Smooth muscle cell (in vitro differentiated cells): ENCODE results near the gene FGD4. TPM values are rescaled to one million over a fixed set of nuclear protein-coding genes. Genes with fewer than 3 reads are reported as not detected.
A peak's percentile ranks its signal among the peaks of the same experiment; 100 is the strongest.

ENCODE experiments used
- DNase-seq: peaks from one replicate; lab custom pipeline; 2025; ENCODE audit not compliant: unreplicated experiment; lab: John Stamatoyannopoulos, UW
- H2AFZ ChIP-seq: fragments of 200-600 bp; sonication (generic); 2 replicates; pipeline ENCODE4 v1.6.0; 2016; ENCODE audit warnings: antibody characterized with exemption, low read depth, mild to moderate bottlenecking
- H3F3A ChIP-seq: fragments of 200-600 bp; sonication (generic); 2 replicates; pipeline ENCODE4 v1.6.0; 2017; ENCODE audit warnings: antibody characterized with exemption, low read depth
- H3K27ac ChIP-seq: fragments of 200-600 bp; sonication (generic); 2 replicates; pipeline ENCODE4 v1.5.1; 2016; ENCODE audit warnings: low read depth, mild to moderate bottlenecking
- H3K27me3 ChIP-seq: fragments of 200-600 bp; sonication (generic); 2 replicates; pipeline ENCODE4 v1.6.1; 2016; ENCODE audit warnings: low read depth, mild to moderate bottlenecking
- H3K36me3 ChIP-seq: fragments of 200-600 bp; sonication (generic); 2 replicates; pipeline ENCODE4 v1.5.1; 2016; ENCODE audit warnings: low read depth
- H3K4me1 ChIP-seq: fragments of 200-600 bp; sonication (generic); 2 replicates; pipeline ENCODE4 v1.5.1; 2016; ENCODE audit warnings: low read depth
- H3K4me2 ChIP-seq: fragments of 200-600 bp; sonication (generic); 2 replicates; pipeline ENCODE4 v1.6.0; 2016; ENCODE audit warnings: mild to moderate bottlenecking
- H3K4me3 ChIP-seq: fragments of 200-600 bp; sonication (generic); 2 replicates; pipeline ENCODE4 v1.5.1; 2016; ENCODE audit warnings: mild to moderate bottlenecking
- H3K79me2 ChIP-seq: fragments of 200-600 bp; sonication (generic); 2 replicates; pipeline ENCODE4 v1.6.0; 2016; ENCODE audit warnings: low read depth, mild to moderate bottlenecking
- H3K9ac ChIP-seq: fragments of 200-600 bp; sonication (generic); 2 replicates; pipeline ENCODE4 v1.6.0; 2016; ENCODE audit warnings: low read depth
- H3K9me3 ChIP-seq: fragments of 200-600 bp; sonication (generic); replicated peaks from 2 replicates; pipeline ENCODE4 v1.5.1; 2016; ENCODE audit warnings: low read depth
- H4K20me1 ChIP-seq: fragments of 200-600 bp; sonication (generic); 2 replicates; pipeline ENCODE4 v1.6.0; 2016; ENCODE audit warnings: low read depth
- WGBS: methylation state at CpG from one replicate; pipeline ENCODE4 v1.1.7; 2016; ENCODE audit warnings: low lambda C conversion rate; 5-methylcytosine and 5-hydroxymethylcytosine counted together
- polyA plus RNA-seq: library from polyadenylated mRNA; unstranded; fragments of >200 nt; fragmentation: Nextera tagmentation; extraction: Ambion mirVana; gene quantifications from 2 replicates; pipeline ENCODE4 v1.2.1, GENCODE V29; 2016
- total RNA-seq: library from RNA; depleted of rRNA; stranded (reverse); fragments of >200 nt; gene quantifications from 2 replicates; pipeline ENCODE4 v1.2.3, GENCODE V29; 2014
- TF ChIP-seq, protein P1 (sequence below): fragments of 200-600 bp; sonication (generic); IDR thresholded peaks from 2 replicates; pipeline ENCODE4 v1.5.1; 2017; ENCODE audit warnings: borderline replicate concordance, mild to moderate bottlenecking, antibody characterized with exemption; ENCODE audit not compliant: insufficient read depth, poor library complexity, severe bottlenecking

Gene FGD4
- total and polyA plus RNA-seq, 2 experiments from 2014 or later: 0.42 to 5.8 TPM

DNA sequence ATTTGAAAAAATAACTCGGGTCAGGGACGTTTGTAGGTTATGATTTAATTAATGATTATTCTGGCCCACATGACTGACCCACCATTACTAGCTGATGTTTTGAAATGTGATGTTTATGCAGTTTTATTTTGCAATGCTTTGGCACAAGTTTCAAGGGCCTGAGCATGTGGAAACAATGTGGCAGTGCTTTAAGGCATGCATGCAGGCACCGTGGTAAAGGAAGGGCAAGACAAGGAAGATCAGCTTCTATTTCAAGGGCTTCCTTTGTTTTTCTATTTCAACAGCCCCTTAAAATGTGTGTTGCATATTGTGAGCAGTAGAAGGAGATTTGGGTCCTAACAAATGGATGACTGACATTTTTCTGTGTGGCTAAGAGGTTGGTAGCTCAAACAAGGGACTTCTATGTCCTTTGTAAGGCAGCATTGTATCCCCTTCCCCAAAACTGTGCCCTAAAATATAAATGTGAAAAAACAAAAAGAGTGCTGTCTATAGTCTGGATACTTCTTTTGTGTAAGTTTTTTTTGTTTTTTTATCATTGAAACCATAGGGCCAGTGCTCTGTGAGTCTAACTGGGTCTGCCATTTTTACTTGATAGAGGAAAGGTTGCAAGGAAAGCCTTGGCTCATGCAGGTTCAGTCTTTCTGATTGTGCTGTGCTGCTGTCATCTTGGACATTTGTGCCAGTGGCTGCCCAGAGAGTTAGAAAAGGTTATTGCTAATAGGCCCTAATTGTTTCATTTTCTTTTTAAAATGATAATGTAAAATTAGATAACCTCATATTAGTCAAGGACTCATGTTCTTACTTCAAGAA is 103.5 kb downstream of the FGD4 start:
- 73% methylated on average over 3 of the region's 3 CpGs for WGBS
- no peaks in the 10 kb centered on the region for H3K79me2 ChIP-seq
- TF ChIP-seq, protein P1, sequence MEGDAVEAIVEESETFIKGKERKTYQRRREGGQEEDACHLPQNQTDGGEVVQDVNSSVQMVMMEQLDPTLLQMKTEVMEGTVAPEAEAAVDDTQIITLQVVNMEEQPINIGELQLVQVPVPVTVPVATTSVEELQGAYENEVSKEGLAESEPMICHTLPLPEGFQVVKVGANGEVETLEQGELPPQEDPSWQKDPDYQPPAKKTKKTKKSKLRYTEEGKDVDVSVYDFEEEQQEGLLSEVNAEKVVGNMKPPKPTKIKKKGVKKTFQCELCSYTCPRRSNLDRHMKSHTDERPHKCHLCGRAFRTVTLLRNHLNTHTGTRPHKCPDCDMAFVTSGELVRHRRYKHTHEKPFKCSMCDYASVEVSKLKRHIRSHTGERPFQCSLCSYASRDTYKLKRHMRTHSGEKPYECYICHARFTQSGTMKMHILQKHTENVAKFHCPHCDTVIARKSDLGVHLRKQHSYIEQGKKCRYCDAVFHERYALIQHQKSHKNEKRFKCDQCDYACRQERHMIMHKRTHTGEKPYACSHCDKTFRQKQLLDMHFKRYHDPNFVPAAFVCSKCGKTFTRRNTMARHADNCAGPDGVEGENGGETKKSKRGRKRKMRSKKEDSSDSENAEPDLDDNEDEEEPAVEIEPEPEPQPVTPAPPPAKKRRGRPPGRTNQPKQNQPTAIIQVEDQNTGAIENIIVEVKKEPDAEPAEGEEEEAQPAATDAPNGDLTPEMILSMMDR: no peak
- H3K4me1 ChIP-seq: peaks cover 14% of the 10 kb centered on the region
- H3K27me3 ChIP-seq: no peaks in the 10 kb centered on the region
- no peaks in the 10 kb centered on the region for H3K9me3 ChIP-seq
- no peak for DNase-seq
- no peaks in the 10 kb centered on the region for H3K36me3 ChIP-seq
- H3K9ac ChIP-seq: no peak overlapping the region
- H3K4me2 ChIP-seq: no peak overlapping the region
- H3K27ac ChIP-seq: no peak overlapping the region
- no peaks in the 10 kb centered on the region for H3F3A ChIP-seq
- peak overlapping the region; percentile 28 for H3K4me3 ChIP-seq
- H4K20me1 ChIP-seq: no peaks in the 10 kb centered on the region
- H2AFZ ChIP-seq: no peak overlapping the region

DNA sequence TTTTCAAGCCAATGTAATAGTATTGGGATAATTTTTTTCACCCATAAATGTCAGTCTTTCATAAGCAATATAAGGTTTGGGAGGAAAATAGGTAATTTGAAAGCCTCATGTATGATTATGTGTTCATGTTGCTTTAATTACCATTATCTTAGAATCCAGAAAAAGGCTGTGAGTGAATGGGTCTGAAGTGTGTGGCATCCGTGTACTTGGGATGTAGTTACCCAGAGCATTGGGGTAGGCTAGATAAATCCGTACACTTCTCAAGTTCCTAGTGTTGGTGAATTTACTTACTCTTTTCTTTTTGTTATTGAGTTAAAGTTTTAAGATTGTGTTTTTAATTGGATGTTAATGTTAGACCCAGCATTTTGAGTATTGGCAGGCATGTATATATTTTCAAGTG is 104.4 kb downstream of the FGD4 start:
- TF ChIP-seq, protein P1: no peak
- WGBS: 88% methylated on average over 2 of the region's 2 CpGs
- no peak overlapping the region for H3K27ac ChIP-seq

DNA sequence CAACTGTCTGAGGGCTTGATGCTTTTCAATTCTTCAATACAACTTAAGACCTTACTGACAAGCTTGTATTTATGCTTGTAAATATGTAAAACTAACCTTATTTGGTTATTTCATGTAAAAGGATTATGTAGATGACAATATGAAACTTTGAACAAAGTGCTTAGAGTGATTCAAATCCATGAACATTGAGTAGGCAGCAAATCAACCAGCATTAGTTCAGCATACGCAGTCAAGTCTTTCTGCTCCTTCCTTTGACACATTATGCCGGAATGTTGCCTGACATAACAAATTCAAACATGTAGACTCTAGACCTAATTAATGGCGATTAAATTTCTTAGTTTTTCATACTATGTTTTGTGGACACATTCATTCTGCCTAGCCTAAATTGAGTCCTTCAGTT is 105.2 kb downstream of the FGD4 start:
- peaks cover 16% of the 10 kb centered on the region for H3K4me1 ChIP-seq
- no peaks in the 10 kb centered on the region for H3K9me3 ChIP-seq
- H3K27ac ChIP-seq: no peak overlapping the region
- no peak for DNase-seq
- H3K9ac ChIP-seq: no peak overlapping the region
- H3K36me3 ChIP-seq: no peaks in the 10 kb centered on the region
- no peak overlapping the region for H3K4me3 ChIP-seq
- no peaks in the 10 kb centered on the region for H3K27me3 ChIP-seq
- H3F3A ChIP-seq: no peaks in the 10 kb centered on the region
- H4K20me1 ChIP-seq: no peaks in the 10 kb centered on the region
- H3K4me2 ChIP-seq: no peak overlapping the region
- TF ChIP-seq, protein P1: no peak
- 73% methylated on average over 3 of the region's 3 CpGs for WGBS
- no peaks in the 10 kb centered on the region for H3K79me2 ChIP-seq
- no peak overlapping the region for H2AFZ ChIP-seq

More for the DNA sequence above, 104.4 kb downstream of the FGD4 start:
- Histone ChIP-seq H3K4me2 (no peak overlapping the region), H3K4me1 (peaks cover 14% of the 10 kb centered on the region), H3F3A (no peaks in the 10 kb centered on the region), H2AFZ (no peak overlapping the region), H3K9ac (no peak overlapping the region), H3K79me2 (no peaks in the 10 kb centered on the region), H4K20me1 (no peaks in the 10 kb centered on the region), H3K9me3 (no peaks in the 10 kb centered on the region), H3K36me3 (no peaks in the 10 kb centered on the region), H3K27me3 (no peaks in the 10 kb centered on the region), H3K4me3 (peak overlapping the region; percentile 28)
- no peak for DNase-seq
